ENCODE data around the gene RTEL1.

- TF ChIP-seq CTCF (IDR thresholded peaks at IDR 0.05): no peak
- TF ChIP-seq POLR2AphosphoS5 (IDR thresholded peaks at IDR 0.05; ENCODE audit: low read depth, low read length): peak; percentile 41; the same call in 1 of the 2 replicates
- no peak for TF ChIP-seq TCF7L2 (IDR thresholded peaks at IDR 0.05; ENCODE audit: low read depth, low read length)
Measured at GRCh38 chr20:63702751-63703470, 44.8 kb downstream of the RTEL1 start.

All from Panc1 (cell line).